B cell (primary cell): ENCODE measurements around the gene DENND1C. TPM values are rescaled to one million over a fixed set of nuclear protein-coding genes. Genes with fewer than 3 reads are reported as not detected.
A peak's percentile ranks its signal among the peaks of the same experiment; 100 is the strongest.

ENCODE experiments used
- ATAC-seq: fragments of 200-7000 bp; cut with Tn5 transposase; one replicate; pipeline ENCODE4 v1.10.0; 2021; ENCODE audit warnings: low read depth, mild to moderate bottlenecking, moderate number of reproducible peaks, moderate library complexity
- CTCF ChIA-PET: fragments of 350-600 bp; sonication (Branson Sonifier 250); formaldehyde crosslinking; loops from one replicate; lab custom pipeline; 2021; ENCODE audit warnings: antibody characterized with exemption, inconsistent platforms; lab: Charles Lee
- POLR2A ChIA-PET: fragments of 350-600 bp; sonication (Branson Sonifier 250); formaldehyde crosslinking; loops from one replicate; lab custom pipeline; 2021; ENCODE audit warnings: antibody characterized with exemption; lab: Charles Lee
- DNase-seq: peaks from one replicate; pipeline ENCODE4 v3.0.0; 2013
- H2AFZ ChIP-seq: 2 replicates; pipeline ENCODE4 v1.6.1; 2012; ENCODE audit warnings: mild to moderate bottlenecking, low read depth, low read length; ENCODE audit not compliant: insufficient read depth, poor library complexity, severe bottlenecking
- H3K27ac ChIP-seq, 2 donors: 1 replicate in 1 of 2; 2 replicates in 1 of 2; pipeline ENCODE4 v1.5.1; 2012 to 2013; ENCODE audit warnings: low read length in 2 of 2, mild to moderate bottlenecking in 2 of 2, moderate library complexity in 1 of 2
- H3K27me3 ChIP-seq, 4 experiments: fragments of 200-600 bp in 1 of 4; sonication (generic) in 1 of 4; replicated peaks in 1 of 4; 1 replicate in 2 of 4; 2 replicates in 2 of 4; pipeline versions ENCODE4 v1.6.1 to v1.7.0; 2013 to 2016; ENCODE audit warnings: low read length in 3 of 4, mild to moderate bottlenecking in 2 of 4, mixed read lengths in 1 of 4, moderate library complexity in 1 of 4; ENCODE audit not compliant: insufficient read depth in 4 of 4, control insufficient read depth in 3 of 4; ENCODE audit errors: control extremely low read depth in 1 of 4
- H3K36me3 ChIP-seq, 2 experiments: replicated peaks in 1 of 2; 1 replicate in 1 of 2; 2 replicates in 1 of 2; pipeline versions ENCODE4 v1.6.1 to v1.7.1; 2013; ENCODE audit warnings: low read length in 1 of 2; ENCODE audit not compliant: insufficient read depth in 2 of 2, control insufficient read depth in 1 of 2; ENCODE audit errors: control extremely low read depth in 1 of 2, extremely low read depth in 1 of 2
- H3K4me1 ChIP-seq, 2 donors: fragments of 200-600 bp in 1 of 2; sonication (generic) in 1 of 2; 1 replicate in 1 of 2; 2 replicates in 1 of 2; pipeline versions ENCODE4 v1.5.1 to v1.6.1; 2013 to 2017; ENCODE audit warnings: low read length in 2 of 2; ENCODE audit not compliant: control insufficient read depth in 2 of 2, insufficient read depth in 2 of 2
- H3K4me2 ChIP-seq: replicated peaks from 2 replicates; pipeline ENCODE3; 2012; ENCODE audit warnings: mild to moderate bottlenecking, low read depth, low read length; ENCODE audit not compliant: poor library complexity, severe bottlenecking
- H3K4me3 ChIP-seq, 5 experiments: fragments of 200-600 bp in 1 of 5; sonication (generic) in 1 of 5; 1 replicate in 3 of 5; 2 replicates in 2 of 5; pipeline versions ENCODE4 v1.5.1 to v1.7.0; 2011 to 2016; ENCODE audit warnings: low read length in 4 of 5, mild to moderate bottlenecking in 4 of 5, low read depth in 2 of 5, control low read depth in 1 of 5, moderate library complexity in 1 of 5; ENCODE audit not compliant: insufficient read depth in 1 of 5; ENCODE audit errors: control extremely low read depth in 1 of 5, extremely low read depth in 1 of 5
- H3K79me2 ChIP-seq: fragments of 200-600 bp; sonication (generic); one replicate; pipeline ENCODE4 v1.6.0; 2016; ENCODE audit warnings: low read length; ENCODE audit not compliant: control insufficient read depth, insufficient read depth
- H3K9ac ChIP-seq: fragments of 200-600 bp; sonication (generic); 2 replicates; pipeline ENCODE4 v1.6.1; 2017; ENCODE audit warnings: mild to moderate bottlenecking, low read length, moderate library complexity
- H3K9me3 ChIP-seq, 3 donors: one replicate each; pipeline versions ENCODE4 v1.6.1 to v1.7.1; 2013; ENCODE audit warnings: low read length in 2 of 3; ENCODE audit not compliant: control insufficient read depth in 2 of 3, insufficient read depth in 1 of 3; ENCODE audit errors: control extremely low read depth in 1 of 3
- H4K20me1 ChIP-seq: 2 replicates; pipeline ENCODE4 v1.6.0; 2012; ENCODE audit warnings: mild to moderate bottlenecking, low read length; ENCODE audit not compliant: insufficient read depth, control insufficient read depth, poor library complexity, severe bottlenecking
- H3K27ac Mint-ChIP-seq: one replicate; pipeline ENCODE4 v1.8.0; 2021; ENCODE audit warnings: mixed read lengths
- H3K27me3 Mint-ChIP-seq: one replicate; pipeline ENCODE4 v1.8.0; 2021; ENCODE audit warnings: mixed read lengths
- H3K4me1 Mint-ChIP-seq: one replicate; pipeline ENCODE4 v1.8.0; 2021; ENCODE audit warnings: mixed read lengths
- H3K4me3 Mint-ChIP-seq: one replicate; pipeline ENCODE4 v1.8.0; 2021; ENCODE audit warnings: mixed read lengths
- H3K9me3 Mint-ChIP-seq: one replicate; pipeline ENCODE4 v1.8.0; 2022; ENCODE audit warnings: mixed read lengths; ENCODE audit not compliant: insufficient read depth
- CTCF ChIP-seq: fragments of 200-600 bp; IDR thresholded peaks from one replicate; pipeline ENCODE4 v1.8.0; 2022; ENCODE audit warnings: antibody characterized with exemption, mild to moderate bottlenecking
- EZH2 ChIP-seq: IDR thresholded peaks from 2 replicates; pipeline ENCODE4 v1.6.1; 2012; ENCODE audit warnings: borderline replicate concordance, low read depth, mild to moderate bottlenecking, moderate library complexity, low read length; ENCODE audit not compliant: insufficient read depth, poor library complexity, severe bottlenecking
- WGBS: methylation state at CpG from one replicate; pipeline ENCODE4 v1.1.5; 2013; ENCODE audit warnings: missing lambda C conversion rate; ENCODE audit not compliant: insufficient coverage; 5-methylcytosine and 5-hydroxymethylcytosine counted together
- intact Hi-C: fragments of 100-400 bp; cut with micrococcal nuclease; formaldehyde crosslinking; loops from one replicate; pipeline ENCODE4 v1.10.0; 2022
- polyA plus RNA-seq: library from polyadenylated mRNA; depleted of rRNA; stranded (reverse); fragments of >200 nt; gene quantifications from 2 replicates; pipeline ENCODE4 v1.2.3, GENCODE V29; 2012
- total RNA-seq, 2 donors: library from RNA; stranded (reverse); fragments of 120-200 nt in 1 of 2; gene quantifications; 1 replicate in 1 of 2; 2 replicates in 1 of 2; pipeline versions ENCODE4 v1.2.3 to v1.2.4, GENCODE V29; 2013 to 2022

DENND1C gene
- total and polyA plus RNA-seq, 2 donors (not counting 1 experiment from before 2014, with no cell fraction given), result 119 to 132 TPM

DNA sequence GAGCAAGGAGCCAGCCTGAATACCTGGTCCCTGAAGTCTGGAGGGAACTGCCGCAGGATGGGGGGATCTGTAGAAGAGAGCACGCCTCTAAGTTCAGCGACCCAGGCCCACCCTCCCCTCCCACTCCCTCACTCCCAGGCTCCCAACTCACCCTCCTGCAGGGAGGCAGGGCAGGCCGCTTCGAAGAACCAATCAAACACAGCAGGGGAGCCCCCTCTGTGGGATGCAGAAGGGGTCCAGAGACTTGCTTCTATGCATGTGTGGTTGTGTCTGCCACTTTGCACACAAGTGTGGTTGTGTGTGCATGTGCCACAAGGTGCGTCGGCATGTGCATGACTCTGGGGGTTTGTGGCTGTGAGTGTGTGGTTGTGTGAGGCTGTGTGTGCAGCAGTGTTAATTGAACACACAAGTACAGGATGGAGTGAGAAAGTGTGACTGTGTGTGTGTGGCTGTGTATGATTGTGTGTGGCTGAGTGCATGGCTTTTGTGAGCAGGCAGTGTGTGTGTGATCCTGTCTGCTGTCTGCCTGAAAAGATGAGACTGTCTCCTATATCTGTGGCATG, 1.7 kb downstream of the DENND1C start:
- WGBS, result 87% methylated on average over 2 of the region's 7 CpGs
- Mint-ChIP-seq H3K27ac (peak overlapping the region; percentile 69), H3K9me3 (no peaks in the 10 kb centered on the region), H3K4me1 (peaks cover 26% of the 10 kb centered on the region), H3K4me3 (peak overlapping the region; percentile 69), H3K27me3 (no peaks in the 10 kb centered on the region)
- intact Hi-C loops, result loop anchor here (2.0 to 5.0 kb wide), 2 partner anchors 37 to 108 kb away; partner anchors contain the start of gene ALKBH7
- Histone ChIP-seq H4K20me1 (peaks cover 17% of the 10 kb centered on the region), H3K4me3 (no peak overlapping the region), H3K4me2 (peak overlapping the region; percentile 1), H3K27me3 (no peaks in the 10 kb centered on the region), H3K36me3 (peaks cover 0 to 45% of the 10 kb centered on the region in 2 experiments), H3K27ac (no peak overlapping the region), H2AFZ (no peak overlapping the region), H3K4me1 (peaks cover 13 to 23% of the 10 kb centered on the region in 2 donors), H3K79me2 (peaks cover 51% of the 10 kb centered on the region), H3K9ac (no peak overlapping the region), H3K9me3 (peaks cover 0 to 11% (median 0%) of the 10 kb centered on the region in 3 donors)
- ATAC-seq (no peak), DNase-seq (no peak)
- POLR2A ChIA-PET, result interaction anchor here (0.6 kb wide), 1 partner anchor 382 kb away, joined by 4 read pairs; no protein-coding TSS in a partner anchor
- CTCF ChIA-PET, result no interaction called here
- no peak for TF ChIP-seq EZH2
- TF ChIP-seq CTCF, result no peak

DNA sequence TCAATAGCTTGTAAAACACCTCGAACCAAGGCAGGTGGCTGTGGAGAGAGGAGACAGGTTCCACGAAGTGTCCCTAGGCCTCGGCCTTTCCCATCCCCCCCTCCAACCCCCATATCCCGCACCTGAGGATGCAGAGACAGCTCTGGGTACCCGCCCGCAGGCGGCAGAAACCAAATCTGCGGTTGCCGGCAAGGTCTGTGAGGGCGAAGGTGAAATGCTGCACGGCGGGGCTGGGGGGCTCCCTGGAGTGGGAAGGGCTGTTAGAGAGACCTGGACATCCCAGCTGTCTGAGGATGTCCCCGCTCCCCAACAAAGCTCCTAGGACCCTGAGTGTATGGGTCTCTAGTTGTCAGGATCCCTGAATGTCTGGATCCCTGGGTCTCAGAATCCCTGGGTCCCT, 2.8 kb downstream of the DENND1C start:
- Histone ChIP-seq H3K4me3 (no peak overlapping the region), H3K9me3 (peaks cover 0 to 11% (median 0%) of the 10 kb centered on the region in 3 donors), H4K20me1 (peaks cover 17% of the 10 kb centered on the region), H3K4me2 (no peak overlapping the region), H3K4me1 (peaks cover 13 to 23% of the 10 kb centered on the region in 2 donors), H3K36me3 (peaks cover 0 to 53% of the 10 kb centered on the region in 2 experiments), H2AFZ (no peak overlapping the region), H3K27ac (peak overlapping the region in 1 of 2 donors; percentile 37), H3K79me2 (peaks cover 51% of the 10 kb centered on the region), H3K9ac (no peak overlapping the region), H3K27me3 (no peaks in the 10 kb centered on the region)
- TF ChIP-seq EZH2 (no peak), CTCF (no peak)
- DNase-seq (no peak), ATAC-seq (no peak)
- Mint-ChIP-seq H3K4me3 (no peak overlapping the region), H3K27me3 (no peaks in the 10 kb centered on the region), H3K4me1 (peaks cover 26% of the 10 kb centered on the region), H3K9me3 (no peaks in the 10 kb centered on the region), H3K27ac (no peak overlapping the region)
- CTCF ChIA-PET, result interaction anchor here (0.5 to 1.4 kb wide), 3 partner anchors 38 to 899 kb away, joined by 3 read pairs; no protein-coding TSS in a partner anchor
- POLR2A ChIA-PET, result interaction anchor here (0.7 kb wide), 1 partner anchor 27 kb away, joined by 9 read pairs; no protein-coding TSS in a partner anchor
- intact Hi-C loops, result no loop called here
- 96% methylated on average over 13 of the region's 13 CpGs for WGBS
